Measurements from ENCODE around the gene S100B. TPM values are rescaled to one million over a fixed set of nuclear protein-coding genes. Genes with fewer than 3 reads are reported as not detected.

S100B gene
- total and polyA plus RNA-seq, 2 of the 13 experiments (the other 11 are each of a cell fraction or from before 2014, with no cell fraction given): not detected

DNA sequence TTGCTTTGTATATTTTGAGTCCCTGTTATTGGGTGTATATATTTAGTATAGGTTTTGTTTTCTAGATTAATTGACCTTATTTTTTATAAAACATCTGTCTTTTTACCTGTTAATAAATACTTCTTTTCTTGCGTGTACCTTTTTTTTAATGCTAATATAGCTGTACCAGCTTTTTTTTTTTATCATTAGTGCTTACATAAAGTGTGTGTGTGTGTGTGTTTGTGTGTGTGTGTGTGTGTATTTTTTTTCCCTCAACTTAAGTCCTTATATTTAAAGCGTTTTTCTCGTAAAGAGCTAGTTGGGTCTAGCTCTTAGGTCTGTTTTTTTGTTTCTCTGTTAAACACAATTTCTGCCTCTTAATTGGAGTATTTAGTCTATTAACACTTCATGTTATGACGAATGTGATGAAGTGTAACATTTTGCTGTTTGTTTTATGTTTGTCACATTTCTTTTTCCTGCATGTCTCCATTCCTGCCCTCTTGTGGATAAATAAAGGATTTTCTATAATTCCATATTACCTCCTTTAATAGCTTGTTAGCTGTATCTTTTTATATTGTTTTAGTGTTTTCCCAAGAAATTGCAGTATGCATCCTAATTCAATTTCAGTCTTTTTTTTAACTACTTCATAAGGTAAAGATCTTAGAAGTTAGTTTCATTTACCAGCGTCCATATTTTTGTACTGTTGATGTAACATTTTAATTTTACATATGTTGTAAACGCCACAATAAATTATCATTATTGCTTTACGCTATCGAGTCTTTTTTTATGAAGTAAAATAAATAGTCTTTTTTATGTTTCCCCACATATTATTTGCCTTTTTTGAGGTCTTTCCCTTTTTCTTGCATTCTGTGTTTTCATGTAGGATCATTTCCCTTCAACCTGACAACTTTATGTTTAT is 34.9 kb upstream of the S100B start:
- Histone ChIP-seq H2AFZ (ENCODE audit: low read length) (no peak overlapping the region), H3K9ac (ENCODE audit: insufficient read depth, low read depth, low read length) (no peak overlapping the region), H3K4me1 (ENCODE audit: insufficient read depth, low read length) (peaks cover 43% of the 10 kb centered on the region), H3K9me3 (ENCODE audit: low read length) (no peaks in the 10 kb centered on the region), H3K4me3 (replicated peaks in 1 of 3; ENCODE audit: insufficient read depth in 1 of 3, low read depth in 2 of 3, low read length in 3 of 3) (no peak overlapping the region), H3K27me3 (ENCODE audit: control insufficient read depth in 1 of 2, insufficient read depth in 2 of 2, low read length in 2 of 2) (no peaks in the 10 kb centered on the region; a peak in 1 of 5 replicates), H4K20me1 (ENCODE audit: insufficient read depth, low read length) (peaks cover 4% of the 10 kb centered on the region; the same call in 1 of the 2 replicates), H3K4me2 (ENCODE audit: low read depth, low read length) (peak overlapping the region; percentile 46; the same call in 1 of the 2 replicates), H3K79me2 (ENCODE audit: insufficient read depth, low read length) (peaks cover 32% of the 10 kb centered on the region), H3K36me3 (replicated peaks in 1 of 2; ENCODE audit: control insufficient read depth in 1 of 2, insufficient read depth in 2 of 2, low read length in 2 of 2) (peaks cover 4 to 27% of the 10 kb centered on the region in 2 experiments; a peak in 3 of 5 replicates), H3K27ac (ENCODE audit: extremely low read length, insufficient read depth, low read length) (no peak overlapping the region)
- ChIA-PET POLR2A (interaction anchor here (1.2 kb wide), 1 partner anchor 59 kb away, joined by 3 read pairs; no protein-coding TSS in a partner anchor), CTCF (ENCODE audit: low intra/inter-chr PET ratio, low total read pairs) (no interaction called here)
- in situ Hi-C loops (cut with HindIII; ENCODE audit: extremely low pct_ligation_motif_present, low pct_unique_long_range_greater_than_20kb) (no loop called here), intact Hi-C loops (cut with micrococcal nuclease; ENCODE audit: unreplicated experiment) (loop anchor here (2.0 kb wide), 1 partner anchor 17 kb away; no protein-coding TSS in a partner anchor)
- ATAC-seq (no peak), DNase-seq (ENCODE audit: low spot score) (peak; percentile 15), FAIRE-seq (no peak)
- 92% methylated on average over 8 of the region's 8 CpGs for WGBS (ENCODE audit: low lambda C conversion rate)
- BruUV-seq (replicated peaks): no TSS peak
- TF ChIP-seq, protein P1, sequence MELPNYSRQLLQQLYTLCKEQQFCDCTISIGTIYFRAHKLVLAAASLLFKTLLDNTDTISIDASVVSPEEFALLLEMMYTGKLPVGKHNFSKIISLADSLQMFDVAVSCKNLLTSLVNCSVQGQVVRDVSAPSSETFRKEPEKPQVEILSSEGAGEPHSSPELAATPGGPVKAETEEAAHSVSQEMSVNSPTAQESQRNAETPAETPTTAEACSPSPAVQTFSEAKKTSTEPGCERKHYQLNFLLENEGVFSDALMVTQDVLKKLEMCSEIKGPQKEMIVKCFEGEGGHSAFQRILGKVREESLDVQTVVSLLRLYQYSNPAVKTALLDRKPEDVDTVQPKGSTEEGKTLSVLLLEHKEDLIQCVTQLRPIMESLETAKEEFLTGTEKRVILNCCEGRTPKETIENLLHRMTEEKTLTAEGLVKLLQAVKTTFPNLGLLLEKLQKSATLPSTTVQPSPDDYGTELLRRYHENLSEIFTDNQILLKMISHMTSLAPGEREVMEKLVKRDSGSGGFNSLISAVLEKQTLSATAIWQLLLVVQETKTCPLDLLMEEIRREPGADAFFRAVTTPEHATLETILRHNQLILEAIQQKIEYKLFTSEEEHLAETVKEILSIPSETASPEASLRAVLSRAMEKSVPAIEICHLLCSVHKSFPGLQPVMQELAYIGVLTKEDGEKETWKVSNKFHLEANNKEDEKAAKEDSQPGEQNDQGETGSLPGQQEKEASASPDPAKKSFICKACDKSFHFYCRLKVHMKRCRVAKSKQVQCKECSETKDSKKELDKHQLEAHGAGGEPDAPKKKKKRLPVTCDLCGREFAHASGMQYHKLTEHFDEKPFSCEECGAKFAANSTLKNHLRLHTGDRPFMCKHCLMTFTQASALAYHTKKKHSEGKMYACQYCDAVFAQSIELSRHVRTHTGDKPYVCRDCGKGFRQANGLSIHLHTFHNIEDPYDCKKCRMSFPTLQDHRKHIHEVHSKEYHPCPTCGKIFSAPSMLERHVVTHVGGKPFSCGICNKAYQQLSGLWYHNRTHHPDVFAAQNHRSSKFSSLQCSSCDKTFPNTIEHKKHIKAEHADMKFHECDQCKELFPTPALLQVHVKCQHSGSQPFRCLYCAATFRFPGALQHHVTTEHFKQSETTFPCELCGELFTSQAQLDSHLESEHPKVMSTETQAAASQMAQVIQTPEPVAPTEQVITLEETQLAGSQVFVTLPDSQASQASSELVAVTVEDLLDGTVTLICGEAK (IDR thresholded peaks at IDR 0.05): no peak
- TF ChIP-seq, protein P1 (CRISPR knock-in tag; IDR thresholded peaks at IDR 0.05): no peak
- no peak for TF ChIP-seq PAWR (CRISPR knock-in tag; IDR thresholded peaks at IDR 0.05; ENCODE audit: borderline replicate concordance)
- no peak for TF ChIP-seq GLI4 (CRISPR knock-in tag; IDR thresholded peaks at IDR 0.05; ENCODE audit: borderline replicate concordance)
- TF ChIP-seq KLF15 (CRISPR knock-in tag; IDR thresholded peaks at IDR 0.05; ENCODE audit: borderline replicate concordance): no peak
- no peak for TF ChIP-seq SATB2 (CRISPR knock-in tag; IDR thresholded peaks at IDR 0.05)
- no peak for TF ChIP-seq ARID2 (CRISPR knock-in tag; IDR thresholded peaks at IDR 0.05; ENCODE audit: borderline replicate concordance)
- TF ChIP-seq SRSF9 (IDR thresholded peaks at IDR 0.05; ENCODE audit: borderline replicate concordance, insufficient read depth, low read depth, low read length, poor library complexity, severe bottlenecking): no peak
- TF ChIP-seq, protein P2, sequence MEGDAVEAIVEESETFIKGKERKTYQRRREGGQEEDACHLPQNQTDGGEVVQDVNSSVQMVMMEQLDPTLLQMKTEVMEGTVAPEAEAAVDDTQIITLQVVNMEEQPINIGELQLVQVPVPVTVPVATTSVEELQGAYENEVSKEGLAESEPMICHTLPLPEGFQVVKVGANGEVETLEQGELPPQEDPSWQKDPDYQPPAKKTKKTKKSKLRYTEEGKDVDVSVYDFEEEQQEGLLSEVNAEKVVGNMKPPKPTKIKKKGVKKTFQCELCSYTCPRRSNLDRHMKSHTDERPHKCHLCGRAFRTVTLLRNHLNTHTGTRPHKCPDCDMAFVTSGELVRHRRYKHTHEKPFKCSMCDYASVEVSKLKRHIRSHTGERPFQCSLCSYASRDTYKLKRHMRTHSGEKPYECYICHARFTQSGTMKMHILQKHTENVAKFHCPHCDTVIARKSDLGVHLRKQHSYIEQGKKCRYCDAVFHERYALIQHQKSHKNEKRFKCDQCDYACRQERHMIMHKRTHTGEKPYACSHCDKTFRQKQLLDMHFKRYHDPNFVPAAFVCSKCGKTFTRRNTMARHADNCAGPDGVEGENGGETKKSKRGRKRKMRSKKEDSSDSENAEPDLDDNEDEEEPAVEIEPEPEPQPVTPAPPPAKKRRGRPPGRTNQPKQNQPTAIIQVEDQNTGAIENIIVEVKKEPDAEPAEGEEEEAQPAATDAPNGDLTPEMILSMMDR (CRISPR knock-in tag; IDR thresholded peaks at IDR 0.05): peak; percentile 30; the same call in 1 of the 2 replicates

Measured in HepG2 (cell line).